HG03378 (cell line): Measurements from ENCODE around the gene DPH1.
"Not testable (repeated sequence)": the region's sequence is repeated elsewhere in the genome, so short reads cannot be mapped to it uniquely, and the experiment has no call there.

Experiments
- ATAC-seq: cut with Tn5 transposase; IDR thresholded peaks from one replicate; pipeline ENCODE4 v1.9.1; 2021; ENCODE audit warnings: mild to moderate bottlenecking, moderate library complexity; ENCODE audit not compliant: unreplicated experiment

The DPH1 gene

GRCh38 chr17:2029911-2030778 is at the start of gene DPH1:
DPH1 (plus strand) TSS chr17:2030153; CDS start chr17:2030170, 17 bp downstream.
- ATAC-seq: peak; percentile 69

DNA sequence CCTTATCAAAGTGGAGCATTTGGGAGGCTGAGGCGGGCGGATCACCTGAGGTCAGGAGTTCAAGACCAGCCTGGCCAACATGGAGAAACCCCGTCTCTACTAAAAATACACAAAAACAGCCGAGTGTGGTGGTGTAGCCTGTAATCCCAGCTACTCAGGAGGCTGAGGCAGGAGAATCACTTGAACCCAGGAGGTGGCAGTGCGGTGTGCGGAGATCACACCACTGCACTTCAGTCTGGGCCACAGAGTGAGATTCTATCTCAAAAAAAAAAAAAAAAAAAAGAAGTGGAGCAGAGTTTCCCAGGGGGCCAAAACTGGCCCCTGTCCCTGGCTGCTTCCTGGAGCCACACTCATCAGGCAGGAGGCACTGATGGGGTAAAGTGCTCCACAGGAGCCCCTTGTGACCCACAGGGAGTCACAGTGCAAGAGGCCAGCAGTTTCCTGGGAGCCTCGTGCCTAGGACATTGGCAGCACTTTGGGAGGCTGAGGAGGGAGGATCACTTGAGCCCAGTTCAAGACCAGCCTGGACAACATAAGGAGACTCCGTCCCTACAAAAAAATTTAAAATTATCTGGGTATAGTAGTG is 49.2 kb upstream of the DPH1 start:
- no peak for ATAC-seq

DNA sequence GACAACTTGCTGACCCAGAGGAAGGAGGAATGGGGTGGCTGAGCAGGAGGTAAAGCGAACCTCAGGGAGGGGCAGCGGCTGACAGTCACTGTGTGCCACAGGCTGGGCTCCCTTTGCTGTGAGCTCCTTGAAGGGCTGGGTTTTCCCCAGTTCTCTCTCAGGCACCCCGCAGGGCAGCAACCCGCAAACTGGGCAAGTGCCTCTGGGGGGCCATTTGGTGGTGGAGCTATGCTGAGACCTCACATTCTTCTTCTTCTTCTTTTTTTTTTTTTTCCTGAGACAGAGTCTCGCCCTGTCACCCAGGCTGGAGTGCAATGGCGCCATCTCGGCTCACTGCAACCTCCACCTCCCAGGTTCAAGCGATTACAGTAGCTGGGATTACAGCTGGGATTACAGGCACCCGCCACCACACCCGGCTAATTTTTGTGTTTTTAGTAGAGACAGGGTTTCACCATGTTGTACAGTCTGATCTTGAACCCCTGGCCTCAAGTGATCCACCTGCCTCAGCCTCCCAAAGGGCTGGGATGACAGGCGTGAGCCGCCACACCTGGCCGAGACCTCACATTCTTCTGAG is 47.1 kb upstream of the DPH1 start:
- not testable (repeated sequence) for ATAC-seq

DNA sequence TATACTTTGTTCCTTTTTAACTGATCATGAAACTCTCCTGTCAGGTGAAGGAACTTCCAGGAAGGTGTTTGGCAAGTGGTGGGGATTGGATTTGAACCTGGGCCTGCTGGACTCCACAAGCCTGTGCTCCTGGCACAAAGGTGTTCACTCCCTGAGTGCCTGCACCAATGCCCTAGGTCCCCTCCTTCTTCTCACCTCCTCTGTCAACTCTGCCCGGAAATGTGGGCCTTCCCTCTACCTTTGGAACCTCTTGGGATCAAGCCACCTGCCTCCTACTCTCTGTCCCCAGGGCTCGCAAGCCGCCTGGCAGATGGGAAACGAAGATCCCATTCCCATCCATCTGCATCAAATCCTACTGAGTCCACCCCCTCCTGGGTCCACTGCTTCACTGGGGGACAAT is 44.9 kb upstream of the DPH1 start:
- no peak for ATAC-seq

GRCh38 chr17:1985686-1986085 is 44.3 kb upstream of the DPH1 start:
- no peak for ATAC-seq

DNA sequence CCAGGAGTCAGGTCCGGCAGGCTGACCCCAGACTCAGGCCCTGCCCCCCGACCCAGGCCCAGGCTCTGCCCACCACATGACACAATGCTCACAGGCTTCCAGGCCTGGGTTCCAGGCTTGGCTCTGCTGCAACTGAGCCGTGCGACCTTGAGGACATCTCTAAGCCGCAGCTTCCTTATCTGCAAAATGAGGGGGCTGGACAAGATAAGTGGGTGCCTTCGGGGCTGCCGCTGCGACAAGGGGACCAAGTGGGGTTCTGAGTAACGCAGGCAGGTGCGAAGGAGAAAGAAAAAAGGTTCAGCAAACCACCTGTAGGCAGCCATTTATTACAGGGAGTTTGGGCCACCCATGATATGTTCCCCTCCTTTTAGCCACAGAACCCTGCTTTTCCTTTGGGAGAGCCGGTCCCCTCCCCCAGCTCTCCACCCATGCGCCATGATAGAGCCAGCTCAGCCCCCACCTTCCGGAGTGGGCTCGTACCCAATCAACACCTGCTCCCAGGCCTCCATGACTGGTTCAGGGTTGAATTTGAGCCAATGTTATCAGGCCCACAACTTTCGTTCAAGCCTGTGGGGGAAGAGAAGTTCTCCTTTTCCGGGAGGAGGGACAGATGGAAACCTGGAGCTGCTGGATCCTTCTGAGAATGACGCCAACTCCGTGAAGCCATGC is 43.0 kb upstream of the DPH1 start:
- ATAC-seq: no peak

DNA sequence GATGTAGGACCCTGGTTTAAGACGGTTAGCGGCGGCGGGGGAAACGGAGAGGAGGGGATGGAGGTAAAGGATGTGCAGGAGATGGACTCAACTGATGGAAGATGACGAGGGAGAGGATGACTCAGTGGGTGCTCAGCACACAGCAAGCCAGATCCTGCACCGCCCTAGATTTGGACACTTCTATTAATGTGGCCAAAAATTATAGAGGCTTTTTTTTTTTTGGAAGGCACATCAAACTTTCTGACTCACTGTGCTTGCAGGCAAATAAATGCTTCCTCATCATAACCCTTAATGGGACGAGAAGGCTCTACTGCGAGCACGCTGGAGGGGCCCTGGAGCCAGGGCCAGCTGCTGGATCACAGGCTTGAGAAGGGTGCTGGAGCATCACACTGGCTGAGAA is 40.8 kb upstream of the DPH1 start:
- no peak for ATAC-seq

DNA sequence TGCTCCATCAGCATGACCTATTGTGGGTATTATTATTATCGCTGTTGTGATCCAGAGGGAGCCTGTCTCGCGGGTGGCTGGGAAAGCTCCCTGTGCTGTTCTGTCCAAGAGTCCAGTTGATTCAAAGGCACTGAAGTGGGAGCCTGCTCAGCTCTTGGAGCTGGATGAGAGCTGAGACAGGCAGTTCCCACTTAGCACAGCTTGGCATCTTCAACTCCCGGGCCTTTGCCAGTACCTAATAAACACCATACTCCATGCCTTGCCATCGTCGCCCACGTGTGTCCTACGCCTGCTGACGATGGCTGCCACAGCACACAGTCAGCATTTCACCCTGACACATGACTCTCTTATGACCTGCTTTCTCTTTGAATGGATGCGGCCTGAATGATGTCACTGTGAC is 37.4 kb upstream of the DPH1 start:
- no peak for ATAC-seq

DNA sequence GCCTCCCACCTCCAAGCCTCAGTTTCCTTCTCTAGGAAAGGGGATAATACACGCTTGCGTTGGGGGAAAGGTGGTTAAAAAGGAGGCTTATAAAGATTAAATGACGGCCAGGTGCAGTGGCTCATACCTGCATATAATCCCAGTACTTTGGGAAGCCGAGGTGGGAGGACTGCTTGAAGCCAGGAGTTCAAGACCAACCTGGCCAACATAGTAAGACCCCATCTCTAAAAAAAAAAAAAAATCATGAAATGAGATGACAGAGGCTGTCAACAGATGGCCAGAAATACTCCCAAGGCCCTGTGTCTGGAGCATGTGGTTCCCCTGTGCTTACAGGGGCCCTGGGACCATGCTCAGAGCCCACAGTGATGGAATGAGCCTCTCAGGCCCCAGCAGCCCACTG is 35.2 kb upstream of the DPH1 start:
- no peak for ATAC-seq

DNA sequence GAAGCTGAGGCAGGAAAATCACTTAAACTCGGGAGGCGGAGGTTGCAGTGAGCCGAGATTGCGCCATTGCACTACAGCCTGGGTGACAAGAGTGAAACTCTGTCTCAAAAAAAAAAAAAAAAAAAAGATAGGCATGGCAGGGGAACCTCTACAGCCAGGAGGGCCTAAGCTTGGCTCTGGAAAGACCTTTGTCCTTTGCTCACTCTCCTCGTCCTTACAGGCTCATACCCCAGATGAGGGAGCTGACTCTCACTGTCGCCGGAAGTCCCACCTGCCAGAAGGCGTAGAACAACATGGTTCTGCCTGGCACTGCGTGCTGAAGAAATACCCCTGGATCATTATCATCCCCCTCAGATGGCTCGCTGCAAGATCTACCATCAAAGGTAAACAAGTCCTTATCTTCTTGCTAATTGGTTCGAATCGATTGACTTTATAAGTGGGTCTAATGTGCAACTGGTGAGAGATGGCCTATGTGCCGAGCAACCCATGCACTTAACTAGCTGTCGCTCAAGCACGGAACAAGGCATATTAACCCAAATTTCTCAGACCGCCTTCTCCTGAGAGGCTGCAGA is 34.5 kb upstream of the DPH1 start:
- ATAC-seq: no peak

DNA sequence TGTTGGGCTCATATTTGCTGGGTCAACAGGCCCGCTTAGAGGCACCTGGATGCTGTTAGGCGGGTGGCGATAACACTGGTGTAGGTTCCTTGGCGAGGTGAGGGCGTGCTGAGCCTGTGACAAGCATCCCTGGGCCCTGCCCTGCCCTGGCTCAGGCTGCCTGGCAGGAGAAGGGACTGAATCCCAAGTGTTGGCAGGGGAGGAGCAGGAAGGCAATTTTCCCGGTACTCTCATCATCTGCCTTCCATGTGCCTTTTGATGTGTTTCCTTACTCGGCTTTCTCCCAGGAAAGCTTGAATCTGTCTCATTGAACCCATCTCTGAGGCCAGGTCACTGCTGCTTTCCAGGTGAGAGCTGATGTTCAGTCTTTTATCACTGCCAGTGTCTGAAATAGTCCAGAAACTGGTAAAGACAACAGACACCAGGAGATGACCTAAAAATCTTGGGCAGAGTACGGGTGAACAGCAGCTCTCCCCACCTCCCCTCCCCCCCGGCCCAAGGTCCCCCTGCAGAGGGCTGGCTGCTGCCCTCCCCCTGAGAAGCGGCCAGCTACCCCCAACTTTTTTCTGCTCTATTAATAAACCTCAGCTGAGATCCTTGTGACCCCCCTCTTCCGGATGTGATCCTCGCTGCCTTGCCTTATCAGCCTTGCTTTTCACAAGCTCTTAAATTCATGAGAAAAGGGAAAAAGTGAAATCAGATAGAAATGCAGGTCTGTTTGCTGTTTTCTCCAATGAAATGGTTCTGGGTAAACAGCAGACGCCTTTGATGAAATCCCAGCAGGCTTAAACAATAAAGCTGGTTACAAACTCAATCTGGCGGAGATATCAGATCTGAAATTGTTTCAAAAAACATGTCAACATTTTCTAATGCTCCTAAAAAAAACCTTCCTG is 33.8 kb upstream of the DPH1 start:
- no peak for ATAC-seq

DNA sequence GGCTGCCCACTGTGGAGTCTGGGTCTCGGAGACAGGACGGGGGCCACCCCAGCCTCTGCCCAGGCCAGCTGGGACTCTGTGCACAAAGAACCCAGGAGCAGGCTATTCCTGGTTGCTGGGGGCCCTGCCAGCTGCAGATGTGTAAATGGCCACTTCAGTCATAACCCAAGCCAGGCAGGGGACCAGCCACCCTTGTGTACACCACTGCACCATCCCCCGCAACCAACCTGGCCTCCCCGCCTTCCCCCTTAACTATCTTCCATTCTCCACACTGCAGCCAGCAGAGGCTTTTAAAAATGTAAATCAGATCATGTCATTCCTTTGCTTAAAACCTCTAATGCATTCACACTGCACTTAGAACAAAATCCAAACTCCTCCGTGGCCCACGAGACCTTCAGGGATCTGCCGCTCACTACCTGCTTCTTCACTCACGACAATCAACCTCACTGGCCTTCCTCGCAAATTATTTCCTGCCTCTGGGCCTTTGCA is 33.1 kb upstream of the DPH1 start:
- ATAC-seq: no peak

GRCh38 chr17:1997289-1997926 is 32.5 kb upstream of the DPH1 start:
- ATAC-seq: no peak

GRCh38 chr17:1997927-1998742 is 31.8 kb upstream of the DPH1 start:
- ATAC-seq: no peak

- no peak for ATAC-seq
Observed at GRCh38 chr17:1999557-2000251, 30.2 kb upstream of the DPH1 start.

- ATAC-seq: no peak
Observed at GRCh38 chr17:2002767-2003329, 27.1 kb upstream of the DPH1 start.

DNA sequence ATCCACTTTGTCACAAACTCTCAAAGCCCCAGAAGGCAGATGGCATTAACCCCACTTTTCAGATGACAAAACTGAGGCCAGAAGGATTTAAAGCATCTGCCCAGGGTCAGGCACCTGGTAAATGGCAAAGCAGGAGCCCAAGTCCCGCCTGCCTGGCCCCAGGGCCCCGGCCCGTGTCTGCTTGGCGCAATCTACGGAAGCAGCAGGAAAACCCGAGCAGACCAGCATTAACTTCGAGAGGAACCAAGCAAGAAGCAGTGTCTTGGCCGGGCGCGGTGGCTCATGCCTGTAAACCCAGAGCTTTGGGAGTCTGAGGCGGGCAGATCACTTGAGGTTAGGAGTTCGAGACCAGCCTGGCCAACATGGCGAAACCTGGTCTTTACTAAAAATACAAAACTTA is 26.4 kb upstream of the DPH1 start:
- ATAC-seq: no peak

GRCh38 chr17:2004435-2004952 is 25.5 kb upstream of the DPH1 start:
- no peak for ATAC-seq
